ENCODE data around the gene ENKUR. TPM values are rescaled to one million over a fixed set of nuclear protein-coding genes. Genes with fewer than 3 reads are reported as not detected.
"Not testable (repeated sequence)": the region's sequence is repeated elsewhere in the genome, so short reads cannot be mapped to it uniquely, and the experiment has no call there.

ENKUR gene
- total RNA-seq, 4 donors from 2014 or later, result not detected

GRCh38 chr10:25017154-25017590, 1.2 kb upstream of the ENKUR start:
- Histone ChIP-seq H3K36me3 (no peaks in the 10 kb centered on the region), H3K4me1 (peaks cover 0 to 16% (median 0%) of the 10 kb centered on the region in 4 donors), H3K9me3 (no peaks in the 10 kb centered on the region), H3K27me3 (no peaks in the 10 kb centered on the region), H3K27ac (peak overlapping the region; percentile 83 to 94 (median 91)), H3K4me3 (peak overlapping the region; percentile 66 to 76 (median 66))
- DNase-seq (ENCODE audit: low spot score in 2 of 2), result peak in 1 of 2 donors; percentile 7
- WGBS, 2 donors, result 4 to 8% methylated on average over 10 of the region's 10 CpGs
- no peak for TF ChIP-seq EP300 (IDR thresholded peaks at IDR 0.05)
- no peak for TF ChIP-seq POLR2A (IDR thresholded peaks at IDR 0.05)
- no peak for TF ChIP-seq CTCF (IDR thresholded peaks at IDR 0.05)

GRCh38 chr10:25016376-25017153, 607 bp upstream of the ENKUR start, which contains the start of gene THNSL1:
Gene THNSL1, plus strand, starts transcription at chr10:25016612. Its CDS starts 6,612 bp downstream, at chr10:25023224.
- peak; percentile 19 to 89 for TF ChIP-seq EP300 (IDR thresholded peaks at IDR 0.05)
- TF ChIP-seq CTCF (IDR thresholded peaks at IDR 0.05), result peak in 2 of 5 experiments; percentile 16 to 22
- peak; percentile 69 to 83 for TF ChIP-seq POLR2A (IDR thresholded peaks at IDR 0.05)
- H3K27ac ChIP-seq, result peak within 1 kb of the TSS; percentile 83 to 94 (median 91)
- H3K4me1 ChIP-seq, result peaks cover 0 to 16% (median 0%) of the 10 kb centered on the region in 4 donors
- no peaks in the 10 kb centered on the region for H3K27me3 ChIP-seq
- peak; percentile 96 to 97 for DNase-seq (ENCODE audit: low spot score in 2 of 2)
- H3K36me3 ChIP-seq, result no peaks in the 10 kb centered on the region
- H3K4me3 ChIP-seq, result peak within 1 kb of the TSS; percentile 66 to 76 (median 66)
- WGBS, 2 donors, result 0 to 1% methylated on average over 67 to 69 of the region's 69 CpGs
- no peaks in the 10 kb centered on the region for H3K9me3 ChIP-seq

GRCh38 chr10:25014579-25014978, 1.4 kb downstream of the ENKUR start:
- Histone ChIP-seq H3K36me3 (no peaks in the 10 kb centered on the region), H3K4me3 (no peak overlapping the region), H3K27me3 (no peaks in the 10 kb centered on the region), H3K9me3 (no peaks in the 10 kb centered on the region), H3K27ac (no peak overlapping the region), H3K4me1 (peaks cover 0 to 16% (median 0%) of the 10 kb centered on the region in 4 donors)
- DNase-seq (ENCODE audit: low spot score in 2 of 2), result no peak
- TF ChIP-seq POLR2A (IDR thresholded peaks at IDR 0.05), result no peak
- TF ChIP-seq EP300 (IDR thresholded peaks at IDR 0.05), result no peak
- TF ChIP-seq CTCF (IDR thresholded peaks at IDR 0.05), result no peak

- H3K9me3 ChIP-seq; H3K36me3 ChIP-seq; DNase-seq (ENCODE audit: low spot score in 2 of 2); H3K4me3 ChIP-seq; H3K4me1 ChIP-seq; H3K27ac ChIP-seq; H3K27me3 ChIP-seq: not testable (repeated sequence)
- 87 to 93% methylated on average over 2 of the region's 2 CpGs for WGBS, 2 donors
These were observed 4.4 kb downstream of the ENKUR start for GRCh38 chr10:25011591-25011990.

- 91 to 92% methylated on average over 3 of the region's 3 CpGs for WGBS, 2 donors
These were observed 17.9 kb downstream of the ENKUR start for GRCh38 chr10:24998044-24998443.

More at GRCh38 chr10:24998044-24998443, 17.9 kb downstream of the ENKUR start:
- Histone ChIP-seq H3K4me3 (no peak overlapping the region), H3K27me3 (no peaks in the 10 kb centered on the region), H3K9me3 (peaks cover 0 to 9% (median 0%) of the 10 kb centered on the region in 4 donors), H3K4me1 (no peaks in the 10 kb centered on the region), H3K27ac (no peak overlapping the region), H3K36me3 (no peaks in the 10 kb centered on the region)
- TF ChIP-seq CTCF (IDR thresholded peaks at IDR 0.05), result no peak
- no peak for TF ChIP-seq EP300 (IDR thresholded peaks at IDR 0.05)
- no peak for TF ChIP-seq POLR2A (IDR thresholded peaks at IDR 0.05)
- DNase-seq (ENCODE audit: low spot score in 2 of 2), result no peak

Data from tibial nerve (tissue), 4 donors.